Caco-2 (cell line): Measurements from ENCODE around the gene WDR41. TPM values are rescaled to one million over a fixed set of nuclear protein-coding genes. Genes with fewer than 3 reads are reported as not detected.

Experiments used
- BruUV-seq: library from RNA; stranded (reverse); fragments of 400-500 nt; replicated peaks from 2 replicates; lab custom pipeline; 2021; lab: Mats Ljungman, UMichigan
- CTCF ChIA-PET: fragments of 300-600 bp; sonication (Branson Sonifier 250); formaldehyde crosslinking; loops from one replicate; lab custom pipeline; 2022; ENCODE audit warnings: antibody characterized with exemption; lab: Charles Lee
- POLR2A ChIA-PET: fragments of 300-600 bp; sonication (Branson Sonifier 250); formaldehyde crosslinking; loops from one replicate; lab custom pipeline; 2022; ENCODE audit warnings: antibody characterized with exemption; lab: Charles Lee
- DNase-seq, 2 experiments: peaks; one replicate each; pipeline versions ENCODE4 v3.0.0 to v3.0.0-alpha.2; 2020 to 2022
- H3K27me3 ChIP-seq: replicated peaks from 2 replicates; pipeline ENCODE4 v1.6.0; 2011; ENCODE audit warnings: low read length; ENCODE audit not compliant: control insufficient read depth, insufficient read depth
- H3K36me3 ChIP-seq: 2 replicates; pipeline ENCODE4 v1.5.1; 2011; ENCODE audit warnings: low read length; ENCODE audit not compliant: control insufficient read depth, insufficient read depth
- H3K4me1 ChIP-seq: fragments of 250-450 bp; sonication (Bioruptor Pico); 2 replicates; pipeline ENCODE4 v1.5.1; 2020; ENCODE audit warnings: mild to moderate bottlenecking
- H3K4me3 ChIP-seq: 2 replicates; pipeline ENCODE4 v1.5.1; 2011; ENCODE audit warnings: low read depth, mild to moderate bottlenecking, control low read depth, low read length
- H3K9me3 ChIP-seq: fragments of 250-450 bp; sonication (Bioruptor Pico); 2 replicates; pipeline ENCODE4 v1.5.1; 2020; ENCODE audit warnings: mild to moderate bottlenecking, moderate library complexity
- H3K27ac Mint-ChIP-seq: one replicate; pipeline ENCODE4 v1.8.0; 2022; ENCODE audit warnings: mixed read lengths; ENCODE audit not compliant: unreplicated experiment
- H3K27me3 Mint-ChIP-seq: one replicate; pipeline ENCODE4 v1.8.0; 2022; ENCODE audit warnings: mixed read lengths; ENCODE audit not compliant: insufficient read depth, unreplicated experiment
- H3K36me3 Mint-ChIP-seq: one replicate; pipeline ENCODE4 v1.8.0; 2022; ENCODE audit warnings: mild to moderate bottlenecking, mixed read lengths; ENCODE audit not compliant: insufficient read depth, unreplicated experiment
- H3K4me1 Mint-ChIP-seq: one replicate; pipeline ENCODE4 v1.8.0; 2022; ENCODE audit warnings: low read depth, mixed read lengths; ENCODE audit not compliant: unreplicated experiment
- H3K4me3 Mint-ChIP-seq: one replicate; pipeline ENCODE4 v1.8.0; 2022; ENCODE audit warnings: mild to moderate bottlenecking, moderate library complexity, mixed read lengths; ENCODE audit not compliant: unreplicated experiment
- H3K9me3 Mint-ChIP-seq: one replicate; pipeline ENCODE4 v1.8.0; 2022; ENCODE audit warnings: mixed read lengths; ENCODE audit not compliant: unreplicated experiment
- intact Hi-C: fragments of 100-400 bp; cut with micrococcal nuclease; formaldehyde crosslinking; loops from one replicate; pipeline ENCODE4 v1.10.0; 2022; ENCODE audit not compliant: unreplicated experiment
- total RNA-seq: library from RNA; stranded (reverse); gene quantifications from 2 replicates; pipeline ENCODE4 v1.2.3, GENCODE V29; 2022
- TF ChIP-seq, protein P1 (sequence below), 2 experiments: fragments of 200-600 bp in 1 of 2; IDR thresholded peaks; 1 replicate in 1 of 2; 2 replicates in 1 of 2; pipeline versions ENCODE4 v1.5.1 to v1.8.0; 2011 to 2022; ENCODE audit warnings: antibody characterized with exemption in 1 of 2, control low read depth in 1 of 2, inconsistent platforms in 1 of 2, low read depth in 1 of 2, low read length in 1 of 2, mild to moderate bottlenecking in 1 of 2, moderate library complexity in 1 of 2; ENCODE audit not compliant: insufficient read depth in 1 of 2, severe bottlenecking in 1 of 2, unreplicated experiment in 1 of 2

The WDR41 gene
- total RNA-seq, 1 experiment from 2014 or later: 64.1 TPM

DNA sequence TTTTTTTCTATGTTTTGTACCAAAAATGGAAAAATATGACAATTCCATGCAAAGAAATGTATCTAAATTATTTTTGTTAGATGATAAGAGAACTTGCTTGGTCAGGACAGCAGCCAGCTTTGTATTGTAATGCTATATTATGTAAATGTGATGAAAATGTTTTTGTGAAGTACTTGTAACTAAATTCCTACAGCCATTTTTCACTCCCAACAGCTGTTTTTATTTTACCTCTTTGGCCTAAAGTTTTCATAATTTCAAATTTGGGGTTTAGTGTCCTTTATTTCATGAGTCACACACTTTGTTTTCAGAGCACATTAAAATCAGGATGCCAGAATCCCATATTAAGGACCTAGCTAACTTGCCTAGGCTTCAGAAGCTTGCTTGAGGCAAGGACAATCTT, 64.1 kb downstream of the WDR41 start:
- intact Hi-C loops: loop anchor here (2.0 to 5.0 kb wide), 3 partner anchors 64 to 203 kb away; partner anchors contain the start of gene WDR41
- TF ChIP-seq, protein P1, sequence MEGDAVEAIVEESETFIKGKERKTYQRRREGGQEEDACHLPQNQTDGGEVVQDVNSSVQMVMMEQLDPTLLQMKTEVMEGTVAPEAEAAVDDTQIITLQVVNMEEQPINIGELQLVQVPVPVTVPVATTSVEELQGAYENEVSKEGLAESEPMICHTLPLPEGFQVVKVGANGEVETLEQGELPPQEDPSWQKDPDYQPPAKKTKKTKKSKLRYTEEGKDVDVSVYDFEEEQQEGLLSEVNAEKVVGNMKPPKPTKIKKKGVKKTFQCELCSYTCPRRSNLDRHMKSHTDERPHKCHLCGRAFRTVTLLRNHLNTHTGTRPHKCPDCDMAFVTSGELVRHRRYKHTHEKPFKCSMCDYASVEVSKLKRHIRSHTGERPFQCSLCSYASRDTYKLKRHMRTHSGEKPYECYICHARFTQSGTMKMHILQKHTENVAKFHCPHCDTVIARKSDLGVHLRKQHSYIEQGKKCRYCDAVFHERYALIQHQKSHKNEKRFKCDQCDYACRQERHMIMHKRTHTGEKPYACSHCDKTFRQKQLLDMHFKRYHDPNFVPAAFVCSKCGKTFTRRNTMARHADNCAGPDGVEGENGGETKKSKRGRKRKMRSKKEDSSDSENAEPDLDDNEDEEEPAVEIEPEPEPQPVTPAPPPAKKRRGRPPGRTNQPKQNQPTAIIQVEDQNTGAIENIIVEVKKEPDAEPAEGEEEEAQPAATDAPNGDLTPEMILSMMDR (IDR thresholded peaks at IDR 0.05; ENCODE audit: insufficient read depth in 1 of 2, low read depth in 1 of 2, low read length in 1 of 2, severe bottlenecking in 1 of 2, unreplicated experiment in 1 of 2): no peak

DNA sequence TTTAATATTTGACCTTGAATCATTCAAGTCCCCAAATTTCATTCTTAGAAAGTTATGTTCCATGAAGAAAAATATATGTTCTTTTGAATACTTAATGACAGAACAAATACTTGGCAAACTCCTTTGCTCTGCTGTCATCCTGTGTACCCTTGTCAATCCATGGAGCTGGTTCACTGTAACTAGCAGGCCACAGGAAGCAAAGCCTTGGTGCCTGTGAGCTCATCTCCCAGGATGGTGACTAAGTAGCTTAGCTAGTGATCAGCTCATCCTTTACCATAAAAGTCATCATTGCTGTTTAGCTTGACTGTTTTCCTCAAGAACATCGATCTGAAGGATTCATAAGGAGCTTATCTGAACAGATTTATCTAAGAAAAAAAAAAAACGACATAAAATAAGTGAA, 65.4 kb downstream of the WDR41 start:
- intact Hi-C loops: loop anchor here (1.0 to 5.0 kb wide), 5 partner anchors 32 to 202 kb away; partner anchors contain the start of gene WDR41
- ChIA-PET POLR2A (interaction anchor here (0.7 to 1.0 kb wide), 3 partner anchors 66 to 1024 kb away, joined by 3 to 11 read pairs (median 3); no protein-coding TSS in a partner anchor), CTCF (interaction anchor here (0.6 to 2.2 kb wide), 5 partner anchors 10 to 1869 kb away, joined by 3 to 14 read pairs (median 7); partner anchors contain the start of gene WDR41)
- Mint-ChIP-seq H3K36me3 (peaks cover 12% of the 10 kb centered on the region), H3K27me3 (no peaks in the 10 kb centered on the region), H3K4me1 (peaks cover 24% of the 10 kb centered on the region), H3K9me3 (no peaks in the 10 kb centered on the region), H3K4me3 (peak overlapping the region; percentile 33), H3K27ac (peak overlapping the region; percentile 85)
- no peaks in the 10 kb centered on the region for H3K27me3 ChIP-seq
- H3K9me3 ChIP-seq: no peaks in the 10 kb centered on the region
- no peak overlapping the region for H3K4me3 ChIP-seq
- no peaks in the 10 kb centered on the region for H3K36me3 ChIP-seq
- TF ChIP-seq, protein P1 (IDR thresholded peaks at IDR 0.05; ENCODE audit: insufficient read depth in 1 of 2, low read depth in 1 of 2, low read length in 1 of 2, severe bottlenecking in 1 of 2, unreplicated experiment in 1 of 2): no peak
- peaks cover 50% of the 10 kb centered on the region for H3K4me1 ChIP-seq
- no TSS peak for BruUV-seq
- DNase-seq: peak in 1 of 2 experiments; percentile 42

More for the DNA sequence above, 64.1 kb downstream of the WDR41 start:
- no peak for DNase-seq
- no peaks in the 10 kb centered on the region for H3K9me3 Mint-ChIP-seq
- H3K27me3 Mint-ChIP-seq: no peaks in the 10 kb centered on the region
- BruUV-seq: no TSS peak
- POLR2A ChIA-PET: no interaction called here
- H3K9me3 ChIP-seq: no peaks in the 10 kb centered on the region
- peak overlapping the region; percentile 61 for H3K27ac Mint-ChIP-seq
- H3K4me3 Mint-ChIP-seq: no peak overlapping the region
- CTCF ChIA-PET: no interaction called here
- peaks cover 9% of the 10 kb centered on the region for H3K36me3 Mint-ChIP-seq
- no peaks in the 10 kb centered on the region for H3K27me3 ChIP-seq
- H3K4me1 Mint-ChIP-seq: peaks cover 24% of the 10 kb centered on the region
- no peaks in the 10 kb centered on the region for H3K36me3 ChIP-seq
- H3K4me3 ChIP-seq: no peak overlapping the region
- H3K4me1 ChIP-seq: peaks cover 50% of the 10 kb centered on the region

DNA sequence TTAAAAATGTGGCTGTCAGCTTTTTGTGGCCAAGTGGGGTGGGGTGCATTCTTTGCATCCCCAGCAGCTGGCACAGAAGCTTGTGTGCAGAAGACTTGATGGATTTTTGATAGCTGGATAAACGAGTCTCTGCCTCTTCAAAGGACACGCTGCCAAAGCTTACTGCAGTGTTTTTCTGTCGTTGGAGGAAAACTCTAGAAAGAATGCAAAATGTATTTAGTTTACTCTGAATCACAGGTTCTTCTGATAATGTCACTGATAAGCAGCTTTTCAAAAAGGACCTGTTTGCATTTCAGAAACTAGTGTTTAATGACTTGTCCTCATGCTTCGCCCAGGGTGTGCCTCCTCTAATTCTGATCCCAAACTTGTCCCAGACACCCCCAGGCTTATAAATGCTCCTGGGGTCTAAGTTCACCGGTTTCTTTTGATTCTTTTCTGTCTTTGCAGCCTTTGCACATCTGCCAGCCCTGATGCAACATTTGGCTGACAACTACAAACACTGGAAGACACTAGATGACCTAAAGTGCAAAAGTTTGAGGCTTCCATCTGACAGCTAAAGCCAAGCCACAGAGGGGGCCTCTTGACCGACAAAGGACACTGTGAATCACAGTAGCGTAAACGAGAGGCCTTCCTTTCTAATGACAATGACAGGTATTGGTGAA, 66.0 kb downstream of the WDR41 start:
- Histone ChIP-seq H3K36me3 (no peaks in the 10 kb centered on the region), H3K27me3 (no peaks in the 10 kb centered on the region), H3K4me3 (no peak overlapping the region), H3K9me3 (no peaks in the 10 kb centered on the region), H3K4me1 (peaks cover 50% of the 10 kb centered on the region)
- Mint-ChIP-seq H3K27me3 (no peaks in the 10 kb centered on the region), H3K4me1 (peaks cover 27% of the 10 kb centered on the region), H3K36me3 (peaks cover 15% of the 10 kb centered on the region), H3K9me3 (no peaks in the 10 kb centered on the region), H3K4me3 (peak overlapping the region; percentile 33), H3K27ac (peak overlapping the region; percentile 85)
- BruUV-seq: no TSS peak
- intact Hi-C loops: loop anchor here (1.0 to 5.0 kb wide), 5 partner anchors 32 to 201 kb away; partner anchors contain the start of gene WDR41
- DNase-seq: peak; percentile 90 to 92
- ChIA-PET POLR2A (interaction anchor here (0.6 to 1.0 kb wide), 3 partner anchors 66 to 1024 kb away, joined by 3 to 11 read pairs (median 3); no protein-coding TSS in a partner anchor), CTCF (interaction anchor here (0.6 to 2.2 kb wide), 6 partner anchors 11 to 1869 kb away, joined by 3 to 14 read pairs (median 5); partner anchors contain the start of gene WDR41)
- TF ChIP-seq, protein P1 (IDR thresholded peaks at IDR 0.05; ENCODE audit: insufficient read depth in 1 of 2, low read depth in 1 of 2, low read length in 1 of 2, severe bottlenecking in 1 of 2, unreplicated experiment in 1 of 2): no peak
